PFSK-1 (cell line): ENCODE results near the gene SEC16B.

ENCODE experiments used
- POLR2AphosphoS5 ChIP-seq: IDR thresholded peaks from 2 replicates; pipeline ENCODE4 v1.6.1; 2012; ENCODE audit warnings: low read depth, mild to moderate bottlenecking, control low read depth, low read length, moderate library complexity
- SIN3A ChIP-seq: IDR thresholded peaks from 2 replicates; pipeline ENCODE4 v1.6.1; 2012; ENCODE audit warnings: mild to moderate bottlenecking, low read length, moderate library complexity, borderline replicate concordance; ENCODE audit not compliant: insufficient read depth

DNA sequence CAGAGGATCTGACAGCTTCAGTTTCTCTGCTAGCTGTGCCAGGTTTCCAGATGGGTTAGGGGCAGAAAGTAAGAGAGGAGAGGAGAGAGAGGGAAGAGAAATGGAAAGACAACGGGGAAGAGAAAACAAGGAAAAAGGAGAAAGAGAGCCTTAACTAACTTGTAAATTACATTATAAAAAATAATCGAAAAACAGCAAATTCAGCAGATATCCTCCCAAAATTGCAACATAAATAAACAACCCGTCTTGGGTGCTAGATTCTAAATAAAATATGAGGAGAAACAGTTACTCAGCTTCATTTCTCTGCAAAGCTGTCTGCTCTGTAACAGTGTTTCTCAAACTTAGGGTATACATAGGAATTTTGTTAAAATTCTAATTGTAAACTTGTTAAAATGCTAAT lies 29.2 kb downstream of the SEC16B start:
- TF ChIP-seq SIN3A (no peak), POLR2AphosphoS5 (no peak)
